Muscle of leg (tissue), 11 donors: Measurements from ENCODE around the gene KIAA0930. TPM values are rescaled to one million over a fixed set of nuclear protein-coding genes. Genes with fewer than 3 reads are reported as not detected.

ENCODE experiments used
- DNase-seq: peaks from one replicate; pipeline ENCODE4 v3.0.0; 2013
- H3K27ac ChIP-seq: one replicate; pipeline ENCODE4 v1.5.1; 2013; ENCODE audit warnings: mild to moderate bottlenecking, low read length, control low read depth
- H3K27me3 ChIP-seq: one replicate; pipeline ENCODE4 v1.6.1; 2013; ENCODE audit warnings: low read length; ENCODE audit not compliant: control insufficient read depth, insufficient read depth
- H3K36me3 ChIP-seq: one replicate; pipeline ENCODE4 v1.6.1; 2013; ENCODE audit warnings: low read length; ENCODE audit not compliant: control insufficient read depth, insufficient read depth
- H3K4me1 ChIP-seq: one replicate; pipeline ENCODE4 v1.6.1; 2013; ENCODE audit warnings: low read length; ENCODE audit not compliant: control insufficient read depth, insufficient read depth
- H3K4me3 ChIP-seq: one replicate; pipeline ENCODE4 v1.5.1; 2013; ENCODE audit warnings: low read length, control low read depth
- H3K9me3 ChIP-seq: replicated peaks from 2 replicates; pipeline ENCODE4 v1.6.1; 2013; ENCODE audit warnings: low read depth, low read length; ENCODE audit not compliant: control insufficient read depth
- WGBS: methylation state at CpG from one replicate; pipeline ENCODE4 v1.1.5; 2013; ENCODE audit warnings: missing lambda C conversion rate; ENCODE audit not compliant: insufficient coverage; 5-methylcytosine and 5-hydroxymethylcytosine counted together
- polyA plus RNA-seq, 8 donors: library from polyadenylated mRNA; unstranded; fragments of 120-200 nt; gene quantifications; one replicate each; pipeline versions ENCODE4 v1.2.1 to v1.2.3, GENCODE V29; 2013; ENCODE audit warnings: inconsistent platforms in 1 of 8, low replicate concordance in 1 of 8; ENCODE audit not compliant: insufficient read length in 8 of 8, insufficient read depth in 1 of 8
- total RNA-seq: library from RNA; stranded (reverse); fragments of 120-200 nt; gene quantifications from one replicate; pipeline ENCODE4 v1.2.4, GENCODE V29; 2013

KIAA0930 gene
- total and polyA plus RNA-seq, 9 donors: 11.7 to 23.4 (median 15.4) TPM

GRCh38 chr22:45253039-45253641, 12.4 kb upstream of the KIAA0930 start:
- no peaks in the 10 kb centered on the region for H3K9me3 ChIP-seq
- H3K4me1 ChIP-seq: no peaks in the 10 kb centered on the region
- 75% methylated on average over 6 of the region's 10 CpGs for WGBS

GRCh38 chr22:45251825-45252224, 11.1 kb upstream of the KIAA0930 start:
- H3K9me3 ChIP-seq: no peaks in the 10 kb centered on the region
- H3K4me1 ChIP-seq: no peaks in the 10 kb centered on the region
- no peak overlapping the region for H3K27ac ChIP-seq
- no peaks in the 10 kb centered on the region for H3K36me3 ChIP-seq
- H3K27me3 ChIP-seq: peaks cover 3% of the 10 kb centered on the region
- H3K4me3 ChIP-seq: no peak overlapping the region
- 63% methylated on average over 5 of the region's 8 CpGs for WGBS
- no peak for DNase-seq

More at GRCh38 chr22:45253039-45253641, 12.4 kb upstream of the KIAA0930 start:
- Histone ChIP-seq H3K27ac (no peak overlapping the region), H3K4me3 (no peak overlapping the region), H3K27me3 (peaks cover 3% of the 10 kb centered on the region), H3K36me3 (no peaks in the 10 kb centered on the region)
- DNase-seq: no peak

DNA sequence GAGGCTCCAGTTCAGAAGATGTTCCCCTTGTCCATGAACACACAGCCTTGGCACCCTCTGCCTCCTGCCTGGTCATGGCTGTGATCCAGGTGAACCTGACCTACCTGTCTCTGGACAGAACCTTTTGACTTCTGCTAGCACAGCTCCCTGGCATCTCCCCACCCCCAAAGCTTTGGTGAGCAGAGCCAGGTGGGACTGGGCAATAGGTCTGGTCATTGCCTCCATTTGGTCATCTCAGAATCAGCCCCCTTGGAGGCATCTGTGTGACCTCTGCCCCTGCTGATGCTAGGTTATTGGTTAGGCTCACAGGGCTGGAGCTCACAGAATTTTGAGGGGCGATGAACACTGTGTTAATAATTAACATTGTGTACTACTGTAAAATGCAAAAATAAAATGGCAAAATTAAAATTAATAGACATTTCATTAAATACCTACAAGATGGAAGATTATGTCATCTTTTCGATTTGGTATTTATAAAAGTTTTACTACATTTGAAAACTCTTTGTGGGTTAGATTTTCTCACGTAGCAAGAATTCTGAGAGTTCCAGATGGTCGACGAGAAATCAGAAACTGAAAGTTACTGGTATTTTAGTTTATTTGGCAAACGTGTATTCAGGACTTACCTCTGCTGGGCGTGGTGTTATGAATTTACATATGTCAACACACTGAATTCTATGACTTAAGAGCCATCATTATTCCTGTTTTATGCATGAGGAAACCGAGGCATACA, 8.3 kb upstream of the KIAA0930 start:
- peaks cover 3% of the 10 kb centered on the region for H3K27me3 ChIP-seq
- no peak overlapping the region for H3K27ac ChIP-seq
- no peak for DNase-seq
- H3K4me1 ChIP-seq: peaks cover 7% of the 10 kb centered on the region
- no peaks in the 10 kb centered on the region for H3K36me3 ChIP-seq
- no peaks in the 10 kb centered on the region for H3K9me3 ChIP-seq
- WGBS: 41% methylated on average over 3 of the region's 8 CpGs
- no peak overlapping the region for H3K4me3 ChIP-seq

- H3K36me3 ChIP-seq: no peaks in the 10 kb centered on the region
- H3K4me1 ChIP-seq: peaks cover 9% of the 10 kb centered on the region
- DNase-seq: peak; percentile 84
- peaks cover 3% of the 10 kb centered on the region for H3K27me3 ChIP-seq
- 47% methylated on average over 8 of the region's 13 CpGs for WGBS
- no peak overlapping the region for H3K4me3 ChIP-seq
- peak overlapping the region; percentile 42 for H3K27ac ChIP-seq
- H3K9me3 ChIP-seq: no peaks in the 10 kb centered on the region
Measured at GRCh38 chr22:45246060-45246985, 5.6 kb upstream of the KIAA0930 start.

DNA sequence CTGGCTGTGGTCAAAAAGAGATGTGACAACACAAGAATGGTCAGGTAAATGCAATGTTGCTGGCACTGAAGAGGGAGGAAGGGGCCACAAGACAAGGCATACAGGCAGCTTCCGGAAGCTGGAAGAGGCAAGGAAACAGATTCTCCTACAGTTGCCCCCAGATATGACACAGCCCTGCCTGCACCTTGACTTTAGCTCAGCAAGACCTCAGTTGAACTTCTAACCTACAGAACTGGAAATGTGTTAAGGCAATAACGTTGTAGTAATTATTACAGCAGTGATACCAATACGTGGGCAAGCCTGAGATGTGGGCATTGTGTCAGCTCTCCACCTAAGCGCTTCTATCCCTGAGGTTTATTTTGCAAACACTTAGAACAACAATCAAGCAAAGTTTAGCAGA, 4.2 kb upstream of the KIAA0930 start:
- peaks cover 3% of the 10 kb centered on the region for H3K27me3 ChIP-seq
- no peak overlapping the region for H3K27ac ChIP-seq
- 86% methylated on average over 2 of the region's 4 CpGs for WGBS
- H3K4me1 ChIP-seq: peaks cover 16% of the 10 kb centered on the region
- no peak overlapping the region for H3K4me3 ChIP-seq
- no peaks in the 10 kb centered on the region for H3K36me3 ChIP-seq
- H3K9me3 ChIP-seq: no peaks in the 10 kb centered on the region
- DNase-seq: no peak

DNA sequence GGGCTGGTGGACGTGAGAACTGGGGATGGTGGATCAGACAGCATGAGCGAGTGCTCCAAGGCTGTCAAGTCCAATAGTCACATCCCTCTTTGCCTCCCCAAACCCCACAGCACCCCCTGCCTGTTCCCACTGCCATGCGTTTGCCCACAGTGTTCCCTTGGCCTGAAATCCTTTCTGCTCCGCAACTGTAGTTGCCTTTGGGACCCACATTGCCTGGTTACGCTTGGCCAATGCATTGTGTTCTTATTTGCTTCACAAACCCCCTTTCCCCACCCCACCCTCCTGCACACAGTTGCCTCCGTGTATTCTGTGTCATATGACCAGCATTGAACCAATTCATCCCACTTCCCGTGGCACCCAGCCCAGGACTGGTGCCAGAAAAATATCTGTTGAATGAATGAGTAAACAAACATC, 2.1 kb upstream of the KIAA0930 start:
- 62% methylated on average over 4 of the region's 7 CpGs for WGBS
- H3K27me3 ChIP-seq: peaks cover 3% of the 10 kb centered on the region
- H3K4me1 ChIP-seq: peaks cover 28% of the 10 kb centered on the region
- H3K36me3 ChIP-seq: no peaks in the 10 kb centered on the region
- no peak overlapping the region for H3K27ac ChIP-seq
- H3K4me3 ChIP-seq: no peak overlapping the region
- DNase-seq: no peak
- H3K9me3 ChIP-seq: no peaks in the 10 kb centered on the region

GRCh38 chr22:45240104-45240809, 437 bp downstream of the KIAA0930 start:
- H3K27ac ChIP-seq: no peak overlapping the region
- peaks cover 3% of the 10 kb centered on the region for H3K27me3 ChIP-seq
- peak overlapping the region; percentile 50 for H3K4me3 ChIP-seq
- under 1% methylated on average over 60 of the region's 73 CpGs for WGBS
- peaks cover 21% of the 10 kb centered on the region for H3K4me1 ChIP-seq
- peaks cover 6% of the 10 kb centered on the region for H3K36me3 ChIP-seq
- no peak for DNase-seq
- H3K9me3 ChIP-seq: no peaks in the 10 kb centered on the region

- peaks cover 24% of the 10 kb centered on the region for H3K4me1 ChIP-seq
- peak overlapping the region; percentile 50 for H3K4me3 ChIP-seq
- H3K9me3 ChIP-seq: no peaks in the 10 kb centered on the region
- DNase-seq: no peak
- WGBS: 11% methylated on average over 3 of the region's 8 CpGs
- peaks cover 3% of the 10 kb centered on the region for H3K27me3 ChIP-seq
- H3K36me3 ChIP-seq: peaks cover 6% of the 10 kb centered on the region
- no peak overlapping the region for H3K27ac ChIP-seq
Measured at GRCh38 chr22:45239681-45240051, 1.0 kb downstream of the KIAA0930 start.

DNA sequence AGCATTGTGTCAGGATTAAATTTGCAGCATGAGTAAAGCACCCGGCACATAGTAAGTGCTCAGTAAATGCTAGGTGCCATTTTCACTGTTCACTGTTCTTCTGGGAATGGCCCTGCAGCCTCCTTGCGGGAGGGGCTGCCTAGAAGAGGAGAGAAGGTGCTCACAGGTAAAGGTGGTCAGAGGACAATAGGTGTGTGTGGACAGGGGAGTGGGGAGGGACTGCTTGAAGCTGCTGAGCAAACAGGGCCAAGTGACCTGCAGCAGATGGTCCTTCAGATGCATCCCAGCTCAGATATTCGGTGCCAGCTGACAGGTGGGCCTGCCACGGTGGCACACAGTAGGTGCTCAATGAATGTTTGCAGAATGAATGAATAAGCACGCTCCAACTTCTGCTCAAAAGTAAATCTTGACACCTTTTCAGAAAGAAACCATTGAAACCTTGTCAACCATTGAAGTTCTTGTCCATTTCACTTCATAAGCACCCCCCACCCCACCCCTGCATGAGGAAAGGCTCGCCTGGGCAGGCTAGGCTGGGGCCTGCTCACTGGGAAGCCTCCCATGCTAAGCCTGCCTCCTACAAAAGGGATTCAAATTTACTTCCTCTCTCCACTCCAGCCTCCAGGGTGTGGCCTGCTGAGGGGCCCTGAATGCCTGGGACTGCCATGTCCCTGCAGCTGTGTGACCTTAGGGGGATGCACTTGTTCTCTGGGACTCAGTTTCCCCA, 1.6 kb downstream of the KIAA0930 start:
- Histone ChIP-seq H3K4me3 (peak overlapping the region; percentile 50), H3K27ac (no peak overlapping the region), H3K27me3 (peaks cover 3% of the 10 kb centered on the region), H3K36me3 (peaks cover 6% of the 10 kb centered on the region), H3K4me1 (peaks cover 24% of the 10 kb centered on the region), H3K9me3 (no peaks in the 10 kb centered on the region)
- no peak for DNase-seq
- WGBS: 71% methylated on average over 2 of the region's 6 CpGs
